ENCODE data around the gene GNA14.
"Not testable (repeated sequence)": the region's sequence is repeated elsewhere in the genome, so short reads cannot be mapped to it uniquely, and the experiment has no call there.

GNA14 gene

DNA sequence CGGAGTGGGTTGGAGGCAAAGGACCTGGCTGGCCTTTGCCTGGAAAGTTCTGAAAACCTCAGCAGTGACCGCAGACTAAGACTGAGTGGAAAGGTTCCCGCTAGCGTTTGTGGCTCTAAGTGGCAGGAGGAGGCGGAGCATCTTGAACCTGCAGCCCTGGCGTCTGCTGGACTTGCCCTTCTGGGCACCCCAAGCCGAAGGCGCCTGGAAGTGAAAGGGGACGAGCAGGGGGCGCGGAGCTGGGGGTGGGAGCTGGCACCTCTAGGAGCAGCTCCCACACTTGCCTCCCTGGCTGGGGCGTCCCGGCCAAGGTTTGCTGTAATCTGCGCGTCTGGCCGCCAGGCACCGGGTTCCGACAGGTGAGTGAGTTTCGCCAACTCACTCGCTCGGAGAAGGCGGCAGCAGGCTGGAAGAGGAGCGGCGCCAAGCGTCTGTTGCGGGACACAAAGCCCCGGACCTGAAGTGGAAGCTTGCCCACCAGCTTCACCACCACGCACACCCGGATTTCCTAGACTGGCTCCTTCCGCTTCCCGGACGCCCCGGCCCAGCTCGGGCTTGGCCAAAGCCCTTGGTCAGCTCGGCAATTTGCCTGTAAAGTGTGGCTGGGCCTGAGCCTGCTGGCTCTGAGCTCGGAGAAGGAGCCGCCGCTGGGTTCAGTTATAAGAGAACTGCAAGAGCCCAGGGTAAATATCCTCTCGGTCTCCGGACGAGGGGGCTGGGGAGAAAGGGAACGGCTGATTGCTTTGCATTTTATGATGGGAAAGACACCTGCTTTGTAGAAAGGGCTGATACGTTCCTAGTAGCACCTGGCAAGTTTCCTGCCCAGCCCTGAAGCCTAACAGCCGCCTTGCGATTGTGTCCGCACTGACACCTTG is at the start of gene GNA14:
Gene GNA14, minus strand, starts transcription at position 89 of the 875 bp plus-strand sequence. CDS start 529 bp downstream, outside the sequence.
- peak; percentile 33 for DNase-seq (ENCODE audit: low spot score)

DNA sequence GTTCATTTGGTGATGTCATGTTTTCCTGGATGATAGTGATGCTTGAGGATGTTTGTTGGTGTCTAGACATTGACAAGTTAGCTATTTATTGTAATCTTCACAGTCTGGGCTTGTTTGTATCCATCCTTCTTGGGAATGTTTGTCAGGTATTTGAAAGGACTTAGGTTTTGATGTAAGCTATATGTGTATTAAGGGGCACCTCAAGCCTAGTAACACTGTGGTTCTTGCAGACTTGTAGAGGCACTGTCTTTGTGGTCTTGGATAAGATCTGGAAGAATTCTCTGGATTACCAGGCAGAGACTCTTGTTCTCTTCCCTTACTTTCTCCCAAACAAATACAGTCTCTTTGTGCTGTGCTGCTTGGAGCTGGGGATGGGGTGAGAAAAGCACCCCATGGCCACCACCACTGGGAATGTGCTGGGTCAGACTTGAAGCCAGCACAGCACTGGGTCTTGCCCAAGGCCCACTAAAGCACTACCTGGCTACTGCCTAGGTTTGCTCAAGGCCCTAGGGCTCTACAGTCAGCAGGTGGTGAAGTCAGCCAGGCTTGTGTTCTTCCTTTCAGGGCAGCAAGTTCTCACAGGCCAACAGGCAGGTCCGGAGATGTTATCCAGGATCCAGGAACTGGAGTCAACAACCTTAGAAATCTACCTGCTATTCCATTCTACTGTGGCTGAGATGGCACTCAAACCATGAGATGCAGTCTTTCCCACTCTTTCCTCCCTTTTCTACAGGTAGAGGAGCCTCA is 49.3 kb upstream of the GNA14 start:
- no peak for DNase-seq (ENCODE audit: low spot score)

DNA sequence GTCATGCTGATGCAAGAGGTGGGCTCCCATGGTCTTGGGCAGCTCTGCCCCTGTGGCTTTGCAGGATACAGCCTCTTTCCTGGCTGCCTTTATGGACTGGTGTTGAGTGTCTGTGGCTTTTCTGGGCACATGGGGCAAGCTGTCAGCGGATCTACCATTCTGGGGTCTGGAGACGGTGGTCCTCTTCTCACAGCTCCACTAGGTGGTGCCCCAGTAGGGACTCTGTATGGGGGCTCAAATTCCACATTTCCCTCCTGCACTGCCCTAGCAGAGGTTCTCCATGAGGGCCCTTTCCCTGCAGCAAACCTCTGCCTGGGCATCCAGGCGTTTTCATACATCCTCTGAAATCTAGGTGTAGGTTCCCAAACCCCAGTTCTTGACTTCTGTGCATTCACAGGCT is 42.6 kb upstream of the GNA14 start:
- DNase-seq (ENCODE audit: low spot score): not testable (repeated sequence)

DNA sequence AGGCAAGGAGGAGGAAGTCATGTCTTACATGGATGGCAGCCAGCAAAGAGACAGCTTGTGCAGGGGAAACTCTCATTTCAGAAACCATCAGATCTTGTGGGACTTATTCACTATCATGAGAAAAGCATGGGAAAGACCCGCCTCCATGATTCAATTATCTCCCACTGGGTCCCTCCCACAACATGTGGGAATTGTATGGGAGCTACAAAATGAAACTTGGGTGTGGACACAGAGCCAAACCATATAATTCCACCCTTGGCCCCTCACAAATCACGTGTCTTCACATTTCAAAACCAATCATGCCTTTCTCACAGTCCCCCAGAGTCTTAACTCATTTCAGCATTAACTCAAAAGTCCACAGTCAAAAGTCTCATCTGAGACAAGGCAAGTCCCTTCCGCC is 42.0 kb upstream of the GNA14 start:
- not testable (repeated sequence) for DNase-seq (ENCODE audit: low spot score)

DNA sequence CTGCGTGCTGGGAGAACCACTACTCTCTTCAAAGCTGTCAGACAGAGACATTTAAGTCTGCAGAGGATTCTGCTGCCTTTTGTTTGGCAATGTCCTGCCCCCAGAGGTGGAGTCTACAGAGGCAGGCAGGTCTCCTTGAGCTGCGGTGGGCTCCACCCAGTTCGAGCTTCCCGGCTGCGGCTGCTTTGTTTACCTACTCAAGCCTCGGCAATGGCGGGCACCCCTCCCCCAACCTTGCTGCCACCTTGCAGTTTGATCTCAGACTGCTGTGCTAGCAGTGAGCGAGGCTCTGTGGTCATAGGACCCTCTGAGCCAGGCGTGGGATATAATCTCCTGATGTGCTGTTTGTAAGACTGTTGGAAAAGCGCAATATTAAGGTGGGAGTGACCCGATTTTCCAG is 39.6 kb upstream of the GNA14 start:
- not testable (repeated sequence) for DNase-seq (ENCODE audit: low spot score)

DNA sequence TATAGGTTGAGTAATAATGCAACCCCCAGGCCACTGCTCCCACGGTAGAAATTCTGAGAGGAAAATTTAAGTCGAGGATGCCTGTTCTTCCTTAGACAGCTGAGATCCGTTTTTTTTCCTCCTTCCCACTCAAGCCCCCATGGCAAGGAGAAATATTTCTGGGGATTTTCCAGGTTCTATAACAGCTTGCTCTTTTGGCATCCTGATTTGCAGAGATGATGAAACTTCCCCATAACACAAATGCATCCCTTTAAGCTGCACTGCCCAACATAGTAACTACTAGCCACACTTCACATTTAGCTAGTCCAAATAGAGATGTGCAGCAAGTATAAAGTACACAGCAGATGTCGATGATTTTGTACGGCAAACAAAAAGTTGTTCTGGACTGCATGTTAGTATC is 32.5 kb upstream of the GNA14 start:
- no peak for DNase-seq (ENCODE audit: low spot score)

DNA sequence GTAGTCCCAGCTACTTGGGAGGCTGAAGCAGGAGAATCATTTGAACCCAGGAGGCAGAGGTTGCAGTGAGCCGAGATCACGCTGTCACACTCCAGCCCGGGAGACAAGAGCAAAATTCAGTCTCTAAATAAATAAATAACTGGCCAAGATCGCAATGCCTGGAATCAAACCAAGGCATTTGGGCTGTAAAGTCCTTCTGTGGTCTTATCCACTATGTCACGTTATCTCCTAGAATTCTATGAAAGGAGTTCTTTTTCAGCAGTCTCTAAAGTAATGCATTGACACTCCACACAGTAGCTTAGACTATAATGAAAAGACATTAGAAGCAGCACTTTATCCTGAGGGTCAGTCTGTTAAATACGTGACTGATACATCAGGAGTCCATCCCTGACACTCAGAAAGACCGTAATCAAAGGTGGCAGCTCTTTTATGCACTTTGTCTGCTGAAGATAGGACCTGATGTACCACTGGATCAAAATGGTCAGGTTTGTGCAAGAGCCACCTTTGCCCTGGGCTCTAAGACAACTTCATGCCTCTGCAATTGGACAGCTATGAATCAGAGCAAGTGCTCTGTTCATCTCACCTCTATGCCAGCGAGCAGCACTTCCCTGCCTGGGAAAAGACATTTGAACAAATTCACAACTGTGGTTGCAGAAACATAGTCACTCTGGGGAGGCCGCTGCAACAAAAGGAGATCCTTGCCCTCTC is 31.7 kb upstream of the GNA14 start:
- no peak for DNase-seq (ENCODE audit: low spot score)

DNA sequence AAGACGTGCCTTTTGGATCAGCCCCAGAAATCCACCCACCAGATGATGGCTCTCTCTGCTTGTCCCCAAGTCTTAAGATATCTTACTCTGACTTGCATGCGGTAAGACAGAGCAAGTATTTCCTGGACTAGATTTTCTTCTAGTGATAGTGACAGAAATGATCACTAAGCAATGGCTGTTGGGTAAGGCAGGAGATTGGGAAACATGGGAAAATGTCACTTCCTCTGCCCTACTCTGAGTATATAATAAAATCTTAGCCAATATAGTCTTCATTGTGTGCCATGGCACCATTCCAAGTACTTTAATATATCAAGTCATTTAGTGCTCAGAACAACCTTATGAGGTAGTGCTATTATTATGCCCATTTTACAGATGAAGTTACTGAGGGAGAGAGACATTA is 31.0 kb upstream of the GNA14 start:
- DNase-seq (ENCODE audit: low spot score): no peak

DNA sequence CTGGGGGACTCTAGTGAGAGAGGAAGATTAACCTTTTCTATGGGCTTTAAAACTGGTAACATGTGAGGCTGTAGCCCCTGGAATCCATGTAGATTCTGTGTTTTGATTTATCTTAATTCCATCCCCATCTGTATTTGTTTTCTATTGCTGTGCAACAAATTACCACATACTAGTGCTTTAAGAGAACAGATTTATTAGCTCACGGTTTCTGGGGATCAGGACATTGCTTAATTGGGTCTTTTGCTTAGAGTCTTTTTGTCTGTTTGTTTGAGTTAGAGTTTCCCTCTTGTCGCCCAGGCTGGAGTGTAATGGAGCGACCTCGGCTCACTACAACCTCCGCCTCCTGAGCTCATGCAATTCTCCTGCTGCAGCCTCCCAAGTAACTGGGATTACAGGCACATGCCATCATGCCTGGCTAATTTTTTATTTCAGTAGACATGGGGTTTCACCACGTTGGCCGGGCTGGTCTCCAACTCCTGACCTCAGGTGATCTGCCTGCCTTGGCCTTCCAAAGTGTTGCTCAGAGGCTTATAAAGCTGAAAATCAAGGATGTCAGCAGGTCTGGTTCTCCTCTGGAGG is 29.9 kb upstream of the GNA14 start:
- peak; percentile 45 for DNase-seq (ENCODE audit: low spot score)

DNA sequence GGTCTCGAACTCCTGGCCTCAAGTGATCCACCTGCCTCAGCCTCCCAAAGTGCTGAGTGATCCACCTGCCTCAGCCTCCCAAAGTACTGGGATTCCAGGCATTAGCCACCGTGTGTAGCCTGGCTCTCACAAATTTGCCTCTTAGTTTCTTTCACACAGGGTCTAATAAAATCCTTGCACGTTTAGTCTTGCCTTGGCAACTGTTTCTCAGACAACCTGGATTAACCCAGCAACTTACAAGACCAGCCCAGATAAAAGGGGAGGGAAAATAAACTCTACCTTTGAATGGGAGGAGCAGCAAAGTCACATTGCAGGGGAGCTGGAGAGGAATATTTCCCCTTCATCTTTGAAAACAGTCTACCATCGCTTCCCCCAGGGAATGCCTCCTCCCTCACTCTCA is 29.3 kb upstream of the GNA14 start:
- no peak for DNase-seq (ENCODE audit: low spot score)

DNA sequence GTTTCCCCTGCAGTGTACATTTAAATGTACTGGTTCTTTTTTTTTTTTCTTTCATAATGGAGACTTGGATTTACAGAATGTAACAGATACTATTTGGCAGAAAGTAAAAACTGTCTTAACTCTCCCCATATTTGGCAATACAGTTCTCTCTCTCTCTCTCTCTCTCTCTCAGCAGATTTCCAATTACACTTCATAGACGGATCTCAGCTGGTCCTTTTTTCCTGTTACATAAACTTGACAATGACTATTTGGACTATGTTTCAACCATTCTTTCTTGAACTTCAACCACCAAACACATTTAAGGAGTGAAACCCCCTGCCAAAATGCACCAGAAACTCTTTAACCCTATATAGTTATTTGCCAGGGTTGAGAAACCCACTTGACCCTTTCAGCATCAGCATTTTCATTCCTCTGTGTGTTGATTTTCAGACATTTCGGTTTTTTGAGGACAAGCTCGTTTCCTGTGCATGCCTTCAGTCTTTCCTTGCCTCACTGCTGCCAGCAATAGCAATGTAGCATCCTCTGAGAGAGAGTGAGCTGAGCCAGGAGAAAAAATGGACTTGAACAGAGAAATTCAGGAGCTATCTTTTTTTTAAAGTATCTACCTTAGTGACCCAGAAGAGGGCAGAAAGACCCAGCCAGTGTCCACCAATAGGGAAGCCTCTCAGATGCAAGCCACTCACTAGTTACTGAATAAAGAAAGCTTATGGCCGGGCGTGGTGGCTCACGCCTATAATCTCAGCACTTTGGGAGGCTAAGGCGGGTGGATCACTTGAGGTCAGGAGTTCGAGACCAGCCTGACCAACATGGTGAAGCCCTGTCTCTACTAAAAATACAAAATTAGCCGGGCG is 26.0 kb upstream of the GNA14 start:
- DNase-seq (ENCODE audit: low spot score): no peak

DNA sequence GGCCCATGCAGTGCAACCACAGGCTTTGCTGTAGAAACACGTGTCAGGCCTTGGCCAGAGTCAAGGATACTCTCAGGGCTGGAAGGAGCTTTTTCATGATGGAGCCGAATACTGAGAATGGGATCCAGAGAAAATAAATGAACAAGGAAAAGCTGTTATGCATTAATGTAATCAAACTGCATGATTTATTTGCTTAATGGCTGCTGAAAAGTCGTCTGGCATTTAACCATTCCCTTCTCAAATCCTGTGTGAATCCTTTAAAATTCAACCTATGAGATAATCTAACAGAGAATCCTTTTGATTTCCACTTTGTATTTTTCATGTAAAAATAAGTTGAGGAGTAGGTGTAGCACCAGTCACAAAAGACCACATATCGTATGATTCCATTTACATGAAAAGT is 24.1 kb upstream of the GNA14 start:
- DNase-seq (ENCODE audit: low spot score): no peak

DNA sequence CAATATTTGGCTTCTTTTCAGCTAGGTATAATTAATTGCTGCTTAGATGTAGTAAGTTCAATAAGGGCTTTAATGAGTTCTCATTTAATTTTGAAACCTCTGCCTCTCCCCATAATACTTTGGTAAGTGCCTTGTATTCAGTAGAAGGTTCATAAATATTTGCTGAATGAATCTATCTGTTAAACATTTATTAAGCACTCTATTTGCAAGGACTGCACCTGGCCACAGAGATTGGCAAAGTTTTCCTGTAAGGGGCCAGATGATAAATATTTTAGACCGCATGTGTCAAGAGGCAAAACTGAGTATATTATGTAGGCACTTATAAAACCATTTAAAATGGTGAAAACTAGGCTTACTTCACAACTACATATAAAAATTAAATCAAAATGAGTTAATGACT is 19.0 kb upstream of the GNA14 start:
- peak; percentile 61 for DNase-seq (ENCODE audit: low spot score)

DNA sequence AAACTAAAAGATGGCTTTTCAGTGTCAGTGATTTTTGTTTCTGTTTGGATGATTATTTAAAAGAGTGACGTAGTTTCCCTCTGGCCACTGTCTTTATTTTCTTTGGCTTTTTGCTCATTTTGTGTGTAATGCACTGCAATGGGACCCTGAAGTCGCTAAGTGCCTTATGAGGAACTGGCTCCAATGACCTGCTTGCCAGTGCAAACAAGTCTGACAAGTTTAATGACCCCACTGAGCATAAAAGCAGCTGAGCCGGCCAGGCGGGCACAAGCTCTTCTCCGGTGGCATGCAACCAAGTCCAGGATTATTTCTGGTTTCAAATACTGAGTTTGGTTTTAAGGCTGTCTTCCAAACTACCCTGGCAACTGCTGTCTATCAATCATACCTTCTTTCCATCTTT is 15.6 kb upstream of the GNA14 start:
- peak; percentile 17 for DNase-seq (ENCODE audit: low spot score)

DNA sequence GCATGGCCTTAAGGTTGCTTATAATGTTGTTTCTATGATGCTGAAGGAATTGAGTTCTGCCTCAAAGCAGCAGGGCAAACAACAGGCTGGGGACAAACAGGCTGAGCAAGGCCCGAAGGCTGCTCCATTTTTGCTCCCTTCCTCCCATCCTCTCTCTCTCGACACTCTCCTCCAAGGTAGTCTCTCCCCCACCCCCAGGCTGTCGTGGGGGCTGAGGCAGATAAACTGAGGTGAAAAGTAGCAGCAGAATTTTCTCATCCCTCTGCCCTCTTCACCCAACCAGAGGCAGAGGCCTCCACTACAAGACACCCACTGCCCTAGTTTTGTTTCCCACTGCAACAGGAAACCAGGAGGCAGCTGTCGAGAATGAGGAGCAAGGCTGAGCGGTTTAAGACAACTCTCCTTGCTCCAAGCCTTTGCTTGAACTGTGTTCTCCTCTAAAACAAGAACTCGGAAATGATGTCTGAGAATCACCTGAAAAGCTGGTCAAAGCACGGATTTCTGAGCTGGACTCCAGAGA is 13.5 kb upstream of the GNA14 start:
- DNase-seq (ENCODE audit: low spot score): no peak

DNA sequence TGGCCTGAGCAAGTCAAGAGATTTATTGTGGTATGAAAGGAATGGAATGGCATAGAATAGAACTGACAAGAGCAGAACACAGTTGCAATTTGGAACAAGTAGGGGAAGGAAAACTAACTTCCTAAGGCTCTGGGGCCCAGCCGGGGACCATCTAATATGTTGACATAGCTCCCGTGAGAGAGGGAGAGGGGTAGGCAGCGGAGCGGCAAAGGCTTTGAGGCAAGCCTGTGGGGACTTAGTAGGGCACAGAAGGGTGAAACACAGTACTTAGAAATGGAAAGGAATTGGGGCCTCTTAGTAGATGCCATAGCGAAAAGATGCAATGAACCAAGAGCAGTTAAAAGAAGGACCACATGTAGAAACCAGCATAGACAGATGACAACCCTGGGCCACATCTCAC is 11.8 kb upstream of the GNA14 start:
- DNase-seq (ENCODE audit: low spot score): no peak

DNA sequence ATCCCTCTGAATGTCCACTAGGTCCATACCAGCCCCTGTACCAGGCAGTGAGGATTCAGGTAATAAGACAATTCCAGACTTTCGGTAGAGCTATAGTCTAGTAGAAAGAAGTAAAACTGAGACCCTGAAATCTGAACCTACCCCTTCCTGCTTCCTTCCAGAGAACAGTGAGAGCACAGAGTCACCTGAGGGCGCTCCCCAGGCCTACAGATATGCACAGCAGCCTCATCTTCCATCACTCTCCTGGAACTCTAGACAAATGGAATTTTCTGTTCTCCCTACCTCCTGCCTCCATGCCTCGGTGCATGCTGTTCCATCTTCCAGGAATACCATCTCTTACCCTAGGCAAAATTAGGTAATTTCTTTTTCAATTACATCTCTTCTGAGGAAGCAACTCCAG is 3.1 kb upstream of the GNA14 start:
- DNase-seq (ENCODE audit: low spot score): no peak

DNA sequence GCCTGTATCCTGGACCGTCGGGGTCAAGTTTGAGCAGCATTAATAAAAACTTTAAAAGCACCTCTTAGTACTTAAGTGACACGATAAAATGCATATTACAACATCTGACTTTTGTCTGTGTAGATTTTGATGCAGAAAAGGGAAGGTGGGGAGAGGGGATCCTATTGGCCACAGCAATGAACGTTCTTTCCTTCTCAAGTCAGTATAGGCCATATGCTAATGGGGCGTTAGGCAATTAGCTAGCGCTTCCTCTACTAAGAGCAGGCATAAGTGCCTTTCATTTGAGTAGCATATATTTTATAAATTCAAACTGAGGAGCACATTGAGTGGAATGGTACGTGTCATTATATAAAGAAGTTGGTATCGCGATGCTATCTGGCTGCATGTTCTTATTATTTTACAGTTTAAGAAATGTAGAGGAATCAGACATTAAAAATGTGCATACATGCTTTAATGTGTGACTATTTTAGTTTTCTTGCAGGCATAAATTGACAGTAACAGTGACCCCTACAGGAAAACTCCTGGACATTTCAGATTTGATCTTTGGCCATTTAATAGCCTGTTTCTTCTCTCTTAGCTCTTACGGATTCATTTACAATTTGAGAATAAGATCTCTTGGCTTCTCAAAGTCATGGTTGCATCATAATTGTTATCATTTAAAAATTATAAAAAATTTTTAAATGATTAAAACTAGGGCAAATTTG is 1.1 kb upstream of the GNA14 start:
- peak; percentile 21 for DNase-seq (ENCODE audit: low spot score)

DNA sequence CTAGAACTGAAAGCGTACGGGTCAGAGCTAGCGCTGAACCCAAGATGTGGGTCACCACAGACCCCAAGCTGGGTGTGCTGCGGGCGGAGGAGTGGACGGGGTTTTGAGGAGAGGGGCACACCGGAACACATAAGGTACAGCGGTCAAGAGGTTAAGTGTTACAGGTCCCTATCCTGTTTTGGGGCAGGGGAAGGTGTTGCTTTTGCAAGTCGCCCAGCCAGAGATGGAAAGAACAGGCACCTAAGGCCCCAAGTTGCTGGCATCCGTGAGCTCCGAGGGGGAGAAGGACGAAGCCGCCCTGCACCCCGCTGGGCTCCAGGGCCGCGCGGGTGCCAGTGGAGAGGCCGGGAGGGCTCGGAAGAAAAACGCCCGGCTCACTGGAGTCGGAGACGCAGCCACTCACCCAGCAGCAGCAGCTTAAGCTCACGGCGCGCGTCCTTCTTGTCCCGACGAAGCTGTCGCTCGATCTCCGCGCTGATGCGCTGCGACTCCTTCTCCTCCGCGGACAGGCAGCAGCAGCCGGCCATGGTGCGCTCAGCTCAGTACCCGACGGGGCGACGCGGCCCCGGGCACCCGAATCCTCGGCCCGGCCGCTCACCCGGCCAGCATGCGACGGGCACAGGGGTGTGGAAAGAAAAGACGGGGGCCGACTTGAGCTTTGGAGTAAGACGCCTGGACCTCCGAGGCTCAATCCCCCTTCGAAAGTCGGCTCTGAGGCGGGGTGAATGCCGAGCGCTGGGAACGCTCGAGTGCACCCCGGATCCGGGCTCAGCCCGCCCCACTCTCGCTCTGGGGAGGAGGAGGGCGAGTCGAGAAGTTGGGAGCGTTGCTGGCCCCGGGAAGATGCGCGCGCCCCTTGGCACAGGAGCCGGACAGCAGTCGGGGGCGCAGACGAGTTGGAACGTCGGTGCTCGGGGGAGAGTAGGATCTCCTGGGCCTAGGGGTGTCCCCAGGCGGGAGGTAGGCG is 572 bp downstream of the GNA14 start:
- no peak for DNase-seq (ENCODE audit: low spot score)
